NCI-H2196 treated with DMSO at 0.1 percent for 48 hours (cell line): ENCODE results near the gene TELO2.

ENCODE experiments used
- DNase-seq: peaks from one replicate; lab custom pipeline; 2025; ENCODE audit not compliant: unreplicated experiment; lab: John Stamatoyannopoulos, UW

Gene TELO2

DNA sequence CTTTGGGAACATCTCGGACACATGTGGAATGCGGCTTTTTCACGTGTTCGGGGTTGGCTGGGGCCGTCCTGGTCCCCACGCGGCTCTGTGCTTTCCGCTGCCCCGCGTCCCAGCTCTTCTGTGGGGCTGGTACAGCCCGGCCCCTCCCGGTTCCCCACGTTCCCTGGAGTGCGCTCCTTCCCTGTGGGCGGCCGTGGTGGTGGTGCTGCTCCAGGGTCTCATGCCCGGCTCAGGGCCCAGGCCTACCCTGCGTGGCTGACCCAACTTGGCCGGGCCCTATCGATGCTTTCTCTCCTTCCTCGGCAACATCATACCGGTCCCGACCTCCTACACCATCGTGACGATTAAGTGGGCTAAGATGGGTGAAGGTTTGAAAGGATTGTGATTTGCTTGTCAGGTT lies 3.3 kb downstream of the TELO2 start:
- DNase-seq: no peak

DNA sequence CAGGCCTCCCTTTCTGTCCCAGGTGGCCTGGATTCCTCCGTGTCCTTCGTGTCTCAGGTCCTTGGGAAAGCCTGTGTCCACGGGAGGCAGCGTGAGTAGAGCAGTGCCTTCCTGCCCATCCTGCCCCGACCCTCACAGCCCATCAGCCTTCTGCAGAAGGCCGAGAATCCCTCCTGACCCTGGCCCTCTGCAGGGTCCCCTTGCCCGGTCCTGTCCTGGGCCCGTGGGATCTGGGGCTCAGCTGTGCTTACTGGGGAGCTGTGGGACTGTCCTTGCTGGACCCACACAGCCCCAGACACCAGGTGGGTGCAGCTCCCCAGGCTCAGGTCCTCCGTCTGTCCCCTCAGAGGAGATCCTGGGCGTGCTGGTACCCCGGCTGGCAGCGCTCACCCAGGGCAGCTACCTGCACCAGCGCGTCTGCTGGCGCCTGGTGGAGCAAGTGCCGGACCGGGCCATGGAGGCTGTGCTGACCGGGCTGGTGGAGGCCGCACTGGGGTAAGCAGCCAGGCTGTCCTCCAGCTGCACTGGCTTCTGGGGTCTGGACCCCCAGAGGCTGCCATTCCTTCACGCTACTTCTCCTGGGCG lies 3.9 kb downstream of the TELO2 start:
- DNase-seq: no peak

DNA sequence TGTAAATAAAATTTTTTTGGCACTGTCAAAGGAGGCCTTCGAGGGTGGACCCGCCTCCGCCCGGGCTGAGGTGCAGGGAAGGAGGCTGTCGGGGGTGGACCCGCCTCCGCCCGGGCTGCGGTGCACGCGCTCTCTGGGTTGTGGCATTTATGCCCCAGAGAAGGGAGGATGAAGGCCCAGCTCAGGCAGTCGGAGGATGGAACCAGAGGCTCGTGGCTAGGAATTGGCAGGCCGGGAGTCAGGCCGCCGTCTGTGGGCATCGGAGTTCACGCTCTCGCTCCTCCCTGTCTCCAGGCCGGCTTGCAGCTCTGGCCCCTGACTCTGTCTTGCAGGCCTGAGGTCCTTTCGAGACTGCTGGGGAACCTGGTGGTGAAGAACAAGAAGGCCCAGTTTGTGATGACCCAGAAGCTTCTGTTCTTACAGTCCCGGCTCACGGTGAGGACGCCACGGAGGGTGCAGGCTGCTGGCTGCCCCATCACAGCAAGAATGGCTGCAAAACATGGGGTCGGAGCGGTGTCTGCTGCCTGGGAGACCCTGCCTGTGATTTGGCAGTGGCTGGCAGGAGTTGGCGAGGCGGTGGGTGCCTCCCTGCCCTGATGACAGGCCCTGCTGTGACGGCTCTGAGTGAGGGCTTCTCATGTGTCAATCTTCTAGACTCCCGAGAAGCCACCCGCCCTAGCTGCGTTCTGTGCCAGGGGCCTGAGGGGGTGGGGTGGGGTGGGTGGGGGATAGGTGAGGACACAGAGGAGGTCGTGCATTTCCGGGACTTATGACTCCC lies 5.9 kb downstream of the TELO2 start:
- no peak for DNase-seq

DNA sequence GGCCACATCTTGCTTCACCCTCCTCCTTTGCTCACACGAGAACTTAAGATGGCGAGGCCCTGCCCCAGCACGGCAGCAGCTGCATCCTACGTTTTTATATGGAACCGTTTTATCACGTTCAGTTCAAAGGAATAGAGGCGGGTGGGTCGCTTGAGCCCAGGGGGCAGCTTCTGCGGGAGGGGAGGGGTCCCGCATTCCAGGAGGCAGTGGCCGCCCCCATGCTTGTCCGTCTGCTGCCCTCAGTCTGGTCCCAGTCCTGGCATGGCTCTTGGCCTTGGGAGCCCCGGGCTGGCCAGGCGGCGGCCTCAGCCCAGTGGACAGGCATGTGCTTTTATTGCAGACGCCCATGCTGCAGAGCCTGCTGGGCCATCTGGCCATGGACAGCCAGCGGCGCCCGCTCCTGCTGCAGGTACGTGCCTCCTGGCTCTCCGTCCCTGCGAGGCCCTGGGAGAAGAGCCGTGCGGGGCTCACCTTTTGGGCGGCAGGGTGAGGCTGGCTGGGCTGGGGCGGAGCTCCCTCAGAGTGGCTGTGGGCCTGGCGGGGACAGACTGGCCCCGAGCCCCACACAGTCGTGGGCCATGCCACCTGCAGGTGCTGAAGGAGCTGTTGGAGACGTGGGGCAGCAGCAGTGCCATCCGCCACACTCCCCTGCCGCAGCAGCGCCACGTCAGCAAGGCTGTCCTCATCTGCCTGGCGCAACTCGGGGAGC lies 6.8 kb downstream of the TELO2 start:
- no peak for DNase-seq

DNA sequence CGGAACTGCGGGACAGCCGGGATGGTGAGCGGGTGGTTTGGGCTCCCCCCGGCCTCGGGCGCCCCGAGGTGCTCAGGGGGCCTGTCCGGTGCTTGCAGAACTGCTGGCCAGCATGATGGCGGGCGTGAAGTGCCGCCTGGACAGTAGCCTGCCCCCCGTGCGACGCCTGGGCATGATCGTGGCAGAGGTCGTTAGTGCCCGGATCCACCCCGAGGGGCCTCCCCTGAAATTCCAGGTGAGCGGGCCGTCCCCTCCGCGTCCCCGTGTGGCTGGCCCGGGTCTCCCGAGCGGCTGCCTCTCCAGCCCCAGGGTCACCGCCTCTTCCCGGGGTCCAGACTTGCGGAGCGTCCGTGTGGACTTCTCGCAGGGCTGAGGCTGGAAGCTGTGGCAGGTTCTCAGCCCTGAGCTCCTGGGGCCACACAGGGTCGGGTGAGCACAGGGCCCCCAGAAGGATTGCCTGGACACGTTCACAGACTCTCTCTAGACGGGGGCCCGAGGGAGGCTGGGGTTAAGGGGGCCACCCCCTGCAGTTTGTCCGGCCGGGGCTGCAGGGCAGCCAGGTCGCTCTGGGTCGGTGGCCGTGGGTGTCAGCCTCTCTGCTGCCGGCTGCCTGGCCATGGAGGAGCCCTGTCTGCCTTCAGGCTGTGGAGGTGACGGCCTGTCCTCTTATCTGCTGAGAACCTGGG lies 7.4 kb downstream of the TELO2 start:
- no peak for DNase-seq

- no peak for DNase-seq
Measured at GRCh38 chr16:1501630-1502029, 8.5 kb downstream of the TELO2 start.

- DNase-seq: no peak
Measured at GRCh38 chr16:1502092-1503004, 9.2 kb downstream of the TELO2 start.

DNA sequence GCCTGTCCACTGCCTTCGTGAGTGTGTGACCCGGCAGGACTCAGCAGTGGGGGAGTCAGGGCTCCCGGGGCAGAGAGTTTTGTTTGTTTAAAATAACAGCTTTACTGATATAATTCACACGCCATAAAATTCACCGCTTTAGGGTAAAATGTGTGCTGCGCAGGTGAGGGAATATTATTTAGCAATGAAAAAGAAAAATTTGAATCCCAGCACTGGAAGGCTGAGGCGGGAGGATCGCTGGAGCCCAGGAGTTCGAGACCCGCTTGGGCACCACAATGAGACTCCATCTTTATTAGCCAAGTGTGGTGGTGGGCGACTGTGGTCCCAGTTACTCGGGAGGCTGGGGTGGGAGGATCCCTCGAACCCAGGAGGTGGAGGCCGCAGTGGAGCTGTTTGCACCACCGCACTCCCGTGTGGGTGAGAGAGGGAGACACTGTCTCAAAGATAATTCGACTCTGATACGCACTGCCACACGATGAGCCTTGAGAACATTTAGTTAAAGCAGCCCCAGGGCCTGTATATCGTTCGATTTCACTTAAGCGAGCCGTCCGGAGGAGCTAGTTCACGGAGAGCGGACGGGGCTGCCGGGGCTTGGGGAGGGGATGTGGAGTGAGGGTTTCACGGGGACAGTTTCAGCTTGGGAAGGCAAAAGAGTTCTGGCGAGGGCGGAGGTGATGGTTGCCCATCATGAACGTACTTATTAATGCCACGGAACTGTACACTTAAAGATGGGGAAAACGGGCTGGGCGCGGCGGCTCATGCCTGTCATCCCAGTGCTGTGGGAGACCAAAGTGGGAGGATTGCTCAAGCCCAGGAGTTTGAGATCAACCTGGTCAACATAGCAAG lies 10.2 kb downstream of the TELO2 start:
- DNase-seq: no peak

- DNase-seq: no peak
Measured at GRCh38 chr16:1505073-1505844, 12.1 kb downstream of the TELO2 start.

- no peak for DNase-seq
Measured at GRCh38 chr16:1505912-1506311, 12.8 kb downstream of the TELO2 start.

GRCh38 chr16:1506494-1507213 lies 13.5 kb downstream of the TELO2 start:
- DNase-seq: no peak

DNA sequence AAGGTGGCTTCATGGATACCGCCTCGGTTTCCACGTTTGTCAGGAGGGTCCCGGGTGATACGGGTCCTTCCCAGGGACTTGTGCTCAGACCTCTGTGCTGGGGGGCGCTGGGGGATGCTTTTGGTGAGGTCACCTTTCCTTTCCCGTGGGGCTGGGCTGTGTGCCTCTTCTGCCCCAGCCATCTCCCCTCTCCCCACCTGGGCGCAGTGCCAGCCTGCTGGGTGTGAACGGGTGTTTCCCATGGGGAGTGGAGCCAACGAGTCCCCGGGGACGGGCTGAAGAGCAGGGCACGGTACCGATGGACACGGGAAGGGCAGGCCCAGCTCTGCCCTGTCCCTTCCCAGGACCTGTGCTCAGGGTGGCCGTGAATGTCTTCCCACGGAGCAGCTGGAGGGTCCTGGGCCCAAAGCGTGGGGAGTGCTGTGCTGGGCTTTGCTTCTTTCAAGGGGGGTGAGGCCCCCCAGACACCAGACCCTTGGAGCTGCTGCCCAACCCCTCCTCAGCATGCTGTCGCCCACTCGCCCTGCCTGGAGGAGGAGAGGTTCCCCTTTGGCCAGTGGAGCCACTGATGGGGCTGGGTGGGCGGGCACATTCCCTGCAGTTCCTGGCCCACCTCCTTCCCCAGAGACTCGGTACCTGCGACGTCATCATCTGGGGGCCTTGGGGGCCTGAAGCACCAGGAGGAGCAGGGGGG lies 15.5 kb downstream of the TELO2 start:
- DNase-seq: no peak

DNA sequence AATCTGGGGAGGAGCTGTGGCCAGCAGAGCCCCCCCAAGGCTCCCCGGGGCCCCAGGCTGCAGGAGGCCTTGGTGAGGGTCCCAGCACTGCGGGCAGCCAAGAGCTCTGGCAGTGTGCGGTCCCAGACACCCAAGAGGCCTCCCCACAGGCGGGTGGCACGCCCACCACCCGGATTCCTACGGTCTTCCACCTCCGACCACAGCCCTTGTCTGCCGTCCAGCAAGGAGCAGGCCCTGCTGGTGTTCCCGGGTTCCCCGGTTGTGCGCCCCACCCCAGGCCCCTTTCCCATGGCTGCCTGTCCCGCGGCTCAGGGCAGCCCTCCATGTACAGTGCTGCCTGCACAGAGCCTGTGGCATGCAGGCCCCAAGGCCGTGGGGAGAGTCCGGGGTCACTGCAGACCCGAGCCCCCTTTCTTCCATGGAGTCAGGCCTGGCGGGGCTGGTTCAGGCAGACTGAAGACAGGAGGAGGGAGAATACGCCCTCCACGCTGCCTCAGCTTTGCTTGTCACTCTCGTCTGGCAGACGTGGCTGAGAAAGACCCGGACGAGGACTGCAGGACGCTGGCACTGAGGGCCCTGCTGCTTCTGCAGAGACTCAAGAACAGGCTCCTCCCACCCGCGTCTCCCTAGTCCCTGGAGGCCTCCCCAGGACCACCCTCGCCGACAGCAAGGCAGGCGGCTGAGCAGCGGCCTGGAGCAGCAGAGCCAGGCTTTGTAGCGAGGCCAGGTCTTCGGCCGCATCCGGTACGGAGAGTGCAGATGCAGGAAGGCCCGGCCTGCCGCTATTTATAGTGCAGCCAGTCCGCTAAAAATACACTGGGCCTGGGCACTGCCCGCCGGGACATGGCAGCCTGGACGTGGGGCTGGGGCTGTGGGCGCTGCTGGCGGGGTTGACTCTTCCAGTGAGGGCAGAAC lies 16.4 kb downstream of the TELO2 start:
- no peak for DNase-seq

DNA sequence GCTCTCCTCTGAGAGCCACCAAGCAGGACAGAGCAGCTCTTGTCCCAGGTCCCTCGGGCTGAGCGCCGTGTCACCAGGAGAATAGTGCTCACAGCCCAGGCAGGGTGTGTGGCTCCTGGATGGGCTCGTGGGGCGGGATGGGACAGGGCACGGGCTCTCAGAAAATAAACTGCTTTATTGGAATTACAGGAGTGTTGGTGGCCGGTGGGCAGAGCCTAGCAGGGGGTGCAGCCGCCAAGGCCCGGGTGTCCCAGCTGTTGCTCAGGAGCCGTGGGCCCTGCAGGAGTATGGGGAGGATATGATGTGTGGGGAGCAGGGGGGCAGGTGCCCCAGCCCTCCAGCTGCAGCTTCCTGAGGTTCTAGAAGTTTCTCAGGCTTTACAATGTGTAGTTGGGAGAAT lies 17.1 kb downstream of the TELO2 start:
- DNase-seq: no peak

DNA sequence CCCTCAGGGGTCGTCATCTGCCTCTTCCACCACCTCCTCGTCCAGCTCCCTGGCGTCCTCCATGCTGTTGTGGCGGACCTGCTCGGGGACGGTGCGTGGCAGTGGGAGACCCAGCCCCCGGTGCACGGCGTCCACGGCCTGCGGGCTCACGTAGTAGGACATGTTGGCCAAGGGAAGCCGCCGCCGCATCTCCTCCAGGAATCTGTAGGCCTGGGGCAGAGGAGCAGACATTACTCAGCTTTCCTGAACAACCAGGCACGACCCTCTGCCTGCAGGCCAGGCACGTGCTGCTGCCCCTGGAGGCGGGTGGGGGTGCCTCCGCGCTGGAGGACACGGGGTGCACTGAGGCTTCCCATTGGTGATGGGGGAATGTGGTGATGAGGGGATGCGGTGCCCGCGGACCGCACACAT lies 17.8 kb downstream of the TELO2 start:
- no peak for DNase-seq

DNA sequence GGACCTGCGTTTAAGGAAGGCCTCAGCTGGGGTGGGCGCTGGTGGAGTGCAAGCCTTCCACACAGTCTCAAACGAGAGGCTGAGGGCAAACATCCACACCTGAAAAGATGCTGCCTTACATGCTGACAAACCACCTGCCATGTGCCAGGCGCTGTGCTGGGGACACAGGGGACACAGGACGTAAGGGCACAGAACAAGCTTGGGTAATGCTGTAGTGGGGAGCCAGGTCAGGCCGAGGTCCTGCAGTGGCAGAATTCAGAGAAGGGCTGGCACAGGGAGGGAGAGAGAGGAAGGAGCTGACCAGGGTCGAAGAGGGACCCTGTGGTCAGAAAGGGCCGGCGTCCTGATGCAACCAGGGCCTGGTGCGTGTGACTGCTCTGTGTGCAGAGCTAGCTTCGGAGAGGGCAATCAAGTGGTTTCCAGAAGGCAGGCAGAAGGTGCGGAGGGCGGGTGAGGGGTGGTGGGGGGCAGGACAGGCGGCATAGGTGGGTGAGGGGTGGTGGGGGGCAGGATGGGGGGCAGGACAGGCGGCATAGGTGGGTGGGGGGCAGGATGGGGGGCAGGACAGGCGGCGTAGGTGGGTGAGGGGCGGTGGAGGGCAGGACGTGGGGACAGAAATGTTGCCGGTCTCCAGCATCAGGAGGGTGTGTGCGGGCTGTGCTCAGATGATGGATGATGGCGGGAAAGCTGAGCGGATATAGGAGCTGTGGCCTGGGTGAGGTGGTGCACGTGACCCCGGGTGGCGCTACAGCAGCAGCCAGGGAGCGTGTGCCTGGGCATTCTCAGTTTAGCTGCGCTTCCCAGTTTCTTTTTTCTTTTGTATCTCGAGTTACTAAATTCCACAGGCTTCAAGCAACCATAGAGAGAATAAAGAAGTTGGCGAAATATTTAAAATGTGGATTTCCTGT lies 18.8 kb downstream of the TELO2 start:
- DNase-seq: no peak
